OCI-LY1 (cell line): ENCODE results near the gene STK39.

Source experiments
- H2AFZ ChIP-seq: fragments of 200-600 bp; sonication (generic), shearing (Covaris generic); 2 replicates; pipeline ENCODE4 v1.6.0; 2014; ENCODE audit warnings: antibody characterized with exemption, mild to moderate bottlenecking, low read length
- H3F3A ChIP-seq: fragments of 200-600 bp; sonication (generic), shearing (Covaris generic); 2 replicates; pipeline ENCODE4 v1.6.0; 2014; ENCODE audit warnings: mild to moderate bottlenecking, antibody characterized with exemption, low read length, moderate library complexity; ENCODE audit not compliant: insufficient read depth
- H3K27ac ChIP-seq: fragments of 200-600 bp; sonication (generic); 2 replicates; pipeline ENCODE4 v1.5.1; 2014; ENCODE audit warnings: low read length, mixed run types, mild to moderate bottlenecking, low read depth; ENCODE audit not compliant: poor library complexity, severe bottlenecking
- H3K27me3 ChIP-seq: fragments of 200-600 bp; sonication (generic); 2 replicates; pipeline ENCODE4 v1.6.0; 2014; ENCODE audit warnings: antibody characterized with exemption, mild to moderate bottlenecking, low read length, moderate library complexity; ENCODE audit not compliant: insufficient read depth
- H3K36me3 ChIP-seq: fragments of 200-600 bp; sonication (generic); 2 replicates; pipeline ENCODE4 v1.6.1; 2014; ENCODE audit warnings: mild to moderate bottlenecking, antibody characterized with exemption, low read length, moderate library complexity, mixed read lengths; ENCODE audit not compliant: insufficient read depth
- H3K4me1 ChIP-seq: fragments of 200-600 bp; sonication (generic); 2 replicates; pipeline ENCODE4 v1.5.1; 2014; ENCODE audit warnings: mild to moderate bottlenecking, low read length, moderate library complexity; ENCODE audit not compliant: insufficient read depth, severe bottlenecking
- H3K4me2 ChIP-seq: fragments of 200-600 bp; sonication (generic), shearing (Covaris generic); 2 replicates; pipeline ENCODE4 v1.6.1; 2014; ENCODE audit warnings: low read length
- H3K4me3 ChIP-seq: fragments of 200-600 bp; sonication (generic); 2 replicates; pipeline ENCODE4 v1.5.1; 2014; ENCODE audit warnings: low read length, low read depth, mild to moderate bottlenecking, mixed read lengths; ENCODE audit not compliant: poor library complexity, severe bottlenecking
- H3K79me2 ChIP-seq: fragments of 200-600 bp; shearing (Covaris generic); 2 replicates; pipeline ENCODE4 v1.6.1; 2016; ENCODE audit warnings: mixed run types, low read length, mixed read lengths; ENCODE audit not compliant: insufficient read depth
- H3K9ac ChIP-seq: fragments of 200-600 bp; sonication (generic), shearing (Covaris generic); 2 replicates; pipeline ENCODE4 v1.6.1; 2014; ENCODE audit warnings: mild to moderate bottlenecking, low read length, mixed read lengths
- H3K9me2 ChIP-seq: fragments of 200-600 bp; sonication (generic), shearing (Covaris generic); 2 replicates; pipeline ENCODE4 v1.6.1; 2014; ENCODE audit warnings: low read depth, mild to moderate bottlenecking, low read length, mixed read lengths
- H3K9me3 ChIP-seq: fragments of 200-600 bp; shearing (Covaris generic); 2 replicates; pipeline ENCODE4 v1.6.1; 2014; ENCODE audit warnings: low read length, mixed read lengths
- H4K20me1 ChIP-seq: fragments of 200-600 bp; sonication (generic), shearing (Covaris generic); 2 replicates; pipeline ENCODE4 v1.6.0; 2016; ENCODE audit warnings: mild to moderate bottlenecking, low read length; ENCODE audit not compliant: insufficient read depth
- CTCF ChIP-seq: fragments of 200-600 bp; sonication (generic), shearing (Covaris generic); IDR thresholded peaks from 2 replicates; pipeline ENCODE4 v1.5.1; 2017; ENCODE audit warnings: mild to moderate bottlenecking, antibody characterized with exemption, low read length, moderate library complexity, mixed read lengths
- EZH2 ChIP-seq: fragments of 200-600 bp; sonication (generic), shearing (Covaris generic); IDR thresholded peaks from 2 replicates; pipeline ENCODE4 v1.8.0; 2017; ENCODE audit warnings: borderline replicate concordance, mixed run types, mild to moderate bottlenecking, antibody characterized with exemption, low read length, moderate library complexity, mixed read lengths

The STK39 gene

GRCh38 chr2:167944825-167945659 is 302.4 kb downstream of the STK39 start:
- Histone ChIP-seq H3K9me2 (no peaks in the 10 kb centered on the region), H3K27me3 (no peaks in the 10 kb centered on the region), H3K9ac (no peak overlapping the region), H3K4me2 (no peak overlapping the region), H3K27ac (no peak overlapping the region), H3K36me3 (no peaks in the 10 kb centered on the region), H3K4me1 (no peaks in the 10 kb centered on the region), H3K79me2 (no peaks in the 10 kb centered on the region), H2AFZ (no peak overlapping the region), H3K4me3 (no peak overlapping the region), H4K20me1 (no peaks in the 10 kb centered on the region), H3F3A (no peaks in the 10 kb centered on the region), H3K9me3 (no peaks in the 10 kb centered on the region)
- TF ChIP-seq EZH2 (no peak), CTCF (no peak)

GRCh38 chr2:167943897-167944296 is 303.5 kb downstream of the STK39 start:
- no peaks in the 10 kb centered on the region for H3K79me2 ChIP-seq
- TF ChIP-seq CTCF = no peak
- TF ChIP-seq EZH2 = no peak
- H2AFZ ChIP-seq = no peak overlapping the region
- H3K9me3 ChIP-seq = no peaks in the 10 kb centered on the region
- no peaks in the 10 kb centered on the region for H3K27me3 ChIP-seq
- no peaks in the 10 kb centered on the region for H3F3A ChIP-seq
- H3K9ac ChIP-seq = no peak overlapping the region
- no peaks in the 10 kb centered on the region for H3K4me1 ChIP-seq
- H3K27ac ChIP-seq = no peak overlapping the region
- no peaks in the 10 kb centered on the region for H3K36me3 ChIP-seq
- H3K4me2 ChIP-seq = no peak overlapping the region
- H3K4me3 ChIP-seq = no peak overlapping the region
- no peaks in the 10 kb centered on the region for H3K9me2 ChIP-seq
- H4K20me1 ChIP-seq = no peaks in the 10 kb centered on the region

- Histone ChIP-seq H2AFZ (no peak overlapping the region), H3K27ac (no peak overlapping the region), H3K9me3 (no peaks in the 10 kb centered on the region), H3K9me2 (no peaks in the 10 kb centered on the region), H3K4me1 (no peaks in the 10 kb centered on the region), H3K9ac (no peak overlapping the region), H3K79me2 (no peaks in the 10 kb centered on the region), H3K36me3 (no peaks in the 10 kb centered on the region), H4K20me1 (no peaks in the 10 kb centered on the region), H3K4me3 (no peak overlapping the region), H3K27me3 (no peaks in the 10 kb centered on the region), H3F3A (no peaks in the 10 kb centered on the region), H3K4me2 (no peak overlapping the region)
- no peak for TF ChIP-seq CTCF
- no peak for TF ChIP-seq EZH2
Measured at GRCh38 chr2:167943368-167943767, 304.0 kb downstream of the STK39 start.
